CD14-positive monocyte (primary cell): ENCODE results near the gene SENP8. TPM values are rescaled to one million over a fixed set of nuclear protein-coding genes. Genes with fewer than 3 reads are reported as not detected.

Experiments used
- DNase-seq, 3 donors: peaks; one replicate each; pipeline ENCODE4 v3.0.0-alpha.2; 2011 to 2022
- H2AFZ ChIP-seq: 2 replicates; pipeline ENCODE4 v1.6.0; 2012; ENCODE audit warnings: mild to moderate bottlenecking, low read depth, low read length, inconsistent platforms; ENCODE audit not compliant: insufficient read depth, poor library complexity, severe bottlenecking
- H3K27ac ChIP-seq, 2 donors: 1 replicate in 1 of 2; 2 replicates in 1 of 2; pipeline ENCODE4 v1.5.1; 2012 to 2013; ENCODE audit warnings: low read length in 2 of 2, control low read depth in 1 of 2, inconsistent platforms in 1 of 2, low read depth in 1 of 2, mild to moderate bottlenecking in 1 of 2
- H3K27me3 ChIP-seq, 2 donors: one replicate each; pipeline versions ENCODE4 v1.6.0 to v1.6.1; 2011 to 2013; ENCODE audit warnings: low read length in 2 of 2; ENCODE audit not compliant: control insufficient read depth in 2 of 2, insufficient read depth in 2 of 2
- H3K36me3 ChIP-seq, 2 donors: replicated peaks in 1 of 2; 1 replicate in 1 of 2; 2 replicates in 1 of 2; pipeline versions ENCODE4 v1.5.1 to v1.6.1; 2012 to 2013; ENCODE audit warnings: low read length in 2 of 2, control low read depth in 1 of 2, inconsistent platforms in 1 of 2, mild to moderate bottlenecking in 1 of 2; ENCODE audit not compliant: insufficient read depth in 2 of 2, control insufficient read depth in 1 of 2
- H3K4me1 ChIP-seq, 2 donors: 1 replicate in 1 of 2; 2 replicates in 1 of 2; pipeline versions ENCODE4 v1.5.1 to v1.6.1; 2012 to 2013; ENCODE audit warnings: low read length in 2 of 2, control low read depth in 1 of 2, inconsistent platforms in 1 of 2, mild to moderate bottlenecking in 1 of 2, moderate library complexity in 1 of 2; ENCODE audit not compliant: insufficient read depth in 2 of 2, control insufficient read depth in 1 of 2
- H3K4me2 ChIP-seq: replicated peaks from 2 replicates; pipeline ENCODE3; 2012; ENCODE audit warnings: low read length, moderate library complexity, mild to moderate bottlenecking; ENCODE audit not compliant: poor library complexity, severe bottlenecking; ENCODE audit errors: extremely low read depth
- H3K4me3 ChIP-seq, 3 experiments: fragments of 200-600 bp in 1 of 3; sonication (generic) in 1 of 3; replicated peaks in 1 of 3; 1 replicate in 2 of 3; 2 replicates in 1 of 3; pipeline ENCODE4 v1.5.1; 2011 to 2013; ENCODE audit warnings: low read length in 3 of 3, mild to moderate bottlenecking in 3 of 3, control low read depth in 2 of 3, low read depth in 2 of 3, inconsistent platforms in 1 of 3, moderate library complexity in 1 of 3
- H3K79me2 ChIP-seq: 2 replicates; pipeline ENCODE4 v1.6.0; 2012; ENCODE audit warnings: mild to moderate bottlenecking, control low read depth, inconsistent platforms, low read length, moderate library complexity; ENCODE audit not compliant: insufficient read depth
- H3K9ac ChIP-seq: 2 replicates; pipeline ENCODE4 v1.6.0; 2017; ENCODE audit warnings: low read length, mild to moderate bottlenecking; ENCODE audit not compliant: insufficient read depth, poor library complexity, severe bottlenecking
- H3K9me3 ChIP-seq, 2 donors: replicated peaks in 1 of 2; 1 replicate in 1 of 2; 2 replicates in 1 of 2; pipeline versions ENCODE4 v1.5.1 to v1.6.1; 2012 to 2013; ENCODE audit warnings: low read length in 2 of 2, control low read depth in 1 of 2; ENCODE audit not compliant: control insufficient read depth in 1 of 2, insufficient read depth in 1 of 2
- H4K20me1 ChIP-seq: 2 replicates; pipeline ENCODE4 v1.6.0; 2012; ENCODE audit warnings: mild to moderate bottlenecking, low read length, control low read depth, moderate library complexity; ENCODE audit not compliant: insufficient read depth
- H3K27ac Mint-ChIP-seq, 7 donors: one replicate each; pipeline ENCODE4 v1.8.0; 2020; ENCODE audit warnings: mild to moderate bottlenecking in 7 of 7, mixed read lengths in 7 of 7, moderate library complexity in 6 of 7, inconsistent platforms in 2 of 7
- H3K27me3 Mint-ChIP-seq, 3 donors: one replicate each; pipeline ENCODE4 v1.8.0; 2021 to 2022; ENCODE audit warnings: low read depth in 3 of 3, mild to moderate bottlenecking in 3 of 3, mixed read lengths in 3 of 3, moderate library complexity in 3 of 3, inconsistent platforms in 1 of 3
- H3K36me3 Mint-ChIP-seq, 2 donors: one replicate each; pipeline ENCODE4 v1.8.0; 2020; ENCODE audit warnings: mixed read lengths in 2 of 2, inconsistent platforms in 1 of 2, mild to moderate bottlenecking in 1 of 2
- H3K4me1 Mint-ChIP-seq: one replicate; pipeline ENCODE4 v1.8.0; 2020; ENCODE audit warnings: mild to moderate bottlenecking, mixed read lengths
- H3K4me3 Mint-ChIP-seq, 2 donors: one replicate each; pipeline ENCODE4 v1.8.0; 2020; ENCODE audit warnings: mild to moderate bottlenecking in 2 of 2, mixed read lengths in 2 of 2, moderate library complexity in 1 of 2
- H3K9me3 Mint-ChIP-seq, 7 donors: one replicate each; pipeline ENCODE4 v1.8.0; 2020 to 2022; ENCODE audit warnings: mixed read lengths in 7 of 7, mild to moderate bottlenecking in 6 of 7, moderate library complexity in 6 of 7, inconsistent platforms in 2 of 7
- WGBS: methylation state at CpG from one replicate; pipeline ENCODE4 v1.1.5; 2013; ENCODE audit warnings: missing lambda C conversion rate; ENCODE audit not compliant: insufficient coverage; 5-methylcytosine and 5-hydroxymethylcytosine counted together
- intact Hi-C, 2 donors: fragments of 100-400 bp; cut with micrococcal nuclease; formaldehyde crosslinking; loops; one replicate each; pipeline versions ENCODE4 v1.15.0 to v1.15.1; 2023
- polyA minus RNA-seq: library from RNA; depleted of rRNA, polyadenylated mRNA; stranded (reverse); fragments of >200 nt; gene quantifications from 2 replicates; pipeline ENCODE4 v1.2.3, GENCODE V29; 2012
- polyA plus RNA-seq, 3 donors: library from polyadenylated mRNA; depleted of rRNA in 1 of 3; unstranded in 2 of 3; stranded (reverse) in 1 of 3; fragments of 300-500 nt in 2 of 3; fragments of >200 nt in 1 of 3; fragmentation: Illumina TruSeq in 2 of 3; gene quantifications; 1 replicate in 2 of 3; 2 replicates in 1 of 3; pipeline ENCODE4 v1.2.3, GENCODE V29; 2012 to 2021
- total RNA-seq, 12 experiments: library from RNA in 1 of 12; stranded (reverse) in 1 of 12; fragments of 120-200 nt in 1 of 12; gene quantifications; one replicate each; pipeline ENCODE4 v1.2.4 and lab custom pipeline; 2013 to 2026; ENCODE audit warnings: mixed read lengths in 6 of 12, inconsistent platforms in 1 of 12
- TF ChIP-seq, protein P1 (sequence below): fragments of 200-600 bp; IDR thresholded peaks from one replicate; pipeline ENCODE4 v1.8.0; 2022; ENCODE audit warnings: antibody characterized with exemption, mild to moderate bottlenecking

SENP8 gene
- 1.1 TPM for total RNA-seq (2013)
- polyA plus RNA-seq (1 to 10 TPM in 1 of 3 donors, under 1 TPM in 2; 0.52 to 1.4 (median 0.79) TPM), polyA minus RNA-seq (0.14 and 0.56 TPM in 2 replicates), total RNA-seq (lab: John Stamatoyannopoulos, UW) (0.58 to 3.7 (median 1.4) reads per million in 11 experiments)

DNA sequence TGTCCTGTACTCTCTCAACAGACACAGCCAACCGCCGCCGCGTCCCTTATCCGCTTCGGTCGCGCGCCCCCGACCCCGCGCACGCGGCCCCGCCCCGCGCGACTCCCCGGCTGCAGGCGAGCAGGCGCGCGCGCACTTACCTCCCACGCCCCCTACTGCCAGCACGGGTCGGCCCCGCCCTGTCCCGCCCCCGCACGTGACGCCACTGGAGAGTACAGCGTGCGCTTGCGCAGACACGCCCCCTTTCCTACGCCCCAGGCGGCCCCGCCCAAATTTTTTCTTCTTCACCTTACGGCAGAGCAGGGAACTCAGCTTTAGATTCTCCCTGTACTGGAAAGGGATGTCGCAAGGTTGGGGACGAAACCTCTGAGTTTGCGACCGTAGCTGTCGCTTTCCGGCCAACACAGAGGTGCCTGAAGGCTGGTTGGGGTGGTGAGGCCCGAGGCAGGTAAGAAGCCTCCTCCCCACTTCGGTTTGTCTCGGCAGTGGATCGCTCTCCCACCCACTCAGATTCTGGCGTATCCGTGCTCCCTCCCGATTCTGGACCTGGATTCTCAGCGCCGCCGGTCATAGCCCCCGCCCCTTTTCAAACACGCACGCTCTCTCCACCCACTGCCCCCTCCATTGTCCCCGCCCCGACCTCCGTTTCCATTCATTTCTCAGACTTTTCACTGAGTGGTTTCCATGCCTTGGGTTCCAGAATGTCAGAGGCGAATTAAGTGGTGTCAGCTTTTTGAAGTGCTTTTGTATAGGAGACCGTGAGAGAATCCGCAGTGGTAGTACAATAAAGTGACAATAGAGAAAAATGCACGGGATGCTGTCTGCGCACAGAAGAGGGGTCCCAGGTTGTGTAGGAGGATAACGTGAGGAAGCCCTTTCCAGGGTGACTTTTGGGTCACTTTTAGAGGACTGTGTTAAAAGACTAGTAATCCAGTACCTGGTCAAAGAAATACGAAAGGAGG is at the start of gene SENP8, which contains the start of gene MYO9A:
TSS of gene SENP8 (plus strand) at position 387 of the 962 bp plus-strand sequence. CDS start 21,221 bp downstream, outside the sequence.
TSS of gene MYO9A (minus strand) at position 134 of the 962 bp plus-strand sequence. CDS start 71,587 bp downstream, outside the sequence.
- peak; percentile 98 to 99 (median 98) for DNase-seq
- Histone ChIP-seq H3K79me2 (peaks cover 32% of the 10 kb centered on the region), H3K27ac (peak within 1 kb of the TSS; percentile 91 to 97), H2AFZ (peak within 1 kb of the TSS; percentile 96), H3K27me3 (no peaks in the 10 kb centered on the region), H3K9me3 (no peaks in the 10 kb centered on the region), H4K20me1 (peaks cover 4% of the 10 kb centered on the region), H3K4me3 (peak within 1 kb of the TSS; percentile 78 to 87 (median 86)), H3K4me2 (peak within 1 kb of the TSS; percentile 86), H3K9ac (peak within 1 kb of the TSS; percentile 79), H3K36me3 (no peaks in the 10 kb centered on the region), H3K4me1 (peaks cover 16 to 25% of the 10 kb centered on the region in 2 donors)
- under 1% methylated on average over 38 of the region's 69 CpGs for WGBS
- peaks cover 3% of the 10 kb centered on the region in 3 donors for H3K27me3 Mint-ChIP-seq
- H3K4me3 Mint-ChIP-seq, result peak within 1 kb of the TSS; percentile 95 to 99
- H3K9me3 Mint-ChIP-seq, result peaks cover 0 to 2% (median 0%) of the 10 kb centered on the region in 7 donors
- peak within 1 kb of the TSS; percentile 98 to 100 (median 100) for H3K27ac Mint-ChIP-seq
- intact Hi-C loops, result loop anchor here in 1 of 2 donors (2.0 to 10.0 kb wide), 3 partner anchors 77 to 1517 kb away; partner anchors contain the start of genes GRAMD2A, NPTN and PARP6
- TF ChIP-seq, protein P1, sequence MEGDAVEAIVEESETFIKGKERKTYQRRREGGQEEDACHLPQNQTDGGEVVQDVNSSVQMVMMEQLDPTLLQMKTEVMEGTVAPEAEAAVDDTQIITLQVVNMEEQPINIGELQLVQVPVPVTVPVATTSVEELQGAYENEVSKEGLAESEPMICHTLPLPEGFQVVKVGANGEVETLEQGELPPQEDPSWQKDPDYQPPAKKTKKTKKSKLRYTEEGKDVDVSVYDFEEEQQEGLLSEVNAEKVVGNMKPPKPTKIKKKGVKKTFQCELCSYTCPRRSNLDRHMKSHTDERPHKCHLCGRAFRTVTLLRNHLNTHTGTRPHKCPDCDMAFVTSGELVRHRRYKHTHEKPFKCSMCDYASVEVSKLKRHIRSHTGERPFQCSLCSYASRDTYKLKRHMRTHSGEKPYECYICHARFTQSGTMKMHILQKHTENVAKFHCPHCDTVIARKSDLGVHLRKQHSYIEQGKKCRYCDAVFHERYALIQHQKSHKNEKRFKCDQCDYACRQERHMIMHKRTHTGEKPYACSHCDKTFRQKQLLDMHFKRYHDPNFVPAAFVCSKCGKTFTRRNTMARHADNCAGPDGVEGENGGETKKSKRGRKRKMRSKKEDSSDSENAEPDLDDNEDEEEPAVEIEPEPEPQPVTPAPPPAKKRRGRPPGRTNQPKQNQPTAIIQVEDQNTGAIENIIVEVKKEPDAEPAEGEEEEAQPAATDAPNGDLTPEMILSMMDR, result no peak
- H3K4me1 Mint-ChIP-seq, result peaks cover 24% of the 10 kb centered on the region
- H3K36me3 Mint-ChIP-seq, result peaks cover 0 to 2% of the 10 kb centered on the region in 2 donors

DNA sequence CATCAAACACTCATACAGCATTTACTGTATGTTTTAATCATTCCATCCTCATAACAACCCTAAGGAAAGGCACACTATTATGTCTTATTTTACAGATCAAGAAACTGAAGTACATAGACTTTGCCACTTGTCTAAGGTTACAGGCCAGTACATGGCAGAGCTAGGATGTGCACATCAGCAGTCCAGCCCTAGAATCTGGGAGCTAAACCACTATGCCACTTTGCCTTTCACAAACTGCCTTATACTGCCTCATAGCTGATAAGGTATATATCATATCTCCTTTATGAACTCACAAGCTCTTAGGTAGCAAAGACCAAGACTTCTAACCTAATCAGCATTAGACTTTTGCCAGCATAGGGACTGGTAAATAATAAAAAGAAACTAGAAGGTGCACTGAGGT is 49.3 kb upstream of the SENP8 start:
- Histone ChIP-seq H3K4me1 (no peaks in the 10 kb centered on the region), H2AFZ (no peak overlapping the region), H3K4me2 (no peak overlapping the region), H3K27ac (no peak overlapping the region), H3K9me3 (no peaks in the 10 kb centered on the region), H3K9ac (no peak overlapping the region), H3K36me3 (no peaks in the 10 kb centered on the region), H4K20me1 (no peaks in the 10 kb centered on the region), H3K4me3 (no peak overlapping the region), H3K79me2 (no peaks in the 10 kb centered on the region), H3K27me3 (no peaks in the 10 kb centered on the region)
- no peaks in the 10 kb centered on the region for H3K4me1 Mint-ChIP-seq
- no peak for DNase-seq
- H3K9me3 Mint-ChIP-seq, result peaks cover 0 to 1% (median 0%) of the 10 kb centered on the region in 7 donors
- H3K36me3 Mint-ChIP-seq, result no peaks in the 10 kb centered on the region
- intact Hi-C loops, result no loop called here
- H3K27me3 Mint-ChIP-seq, result no peaks in the 10 kb centered on the region
- H3K4me3 Mint-ChIP-seq, result no peak overlapping the region
- TF ChIP-seq, protein P1, result no peak
- H3K27ac Mint-ChIP-seq, result no peak overlapping the region
